Measurements from ENCODE around the gene MEI1.

DNA sequence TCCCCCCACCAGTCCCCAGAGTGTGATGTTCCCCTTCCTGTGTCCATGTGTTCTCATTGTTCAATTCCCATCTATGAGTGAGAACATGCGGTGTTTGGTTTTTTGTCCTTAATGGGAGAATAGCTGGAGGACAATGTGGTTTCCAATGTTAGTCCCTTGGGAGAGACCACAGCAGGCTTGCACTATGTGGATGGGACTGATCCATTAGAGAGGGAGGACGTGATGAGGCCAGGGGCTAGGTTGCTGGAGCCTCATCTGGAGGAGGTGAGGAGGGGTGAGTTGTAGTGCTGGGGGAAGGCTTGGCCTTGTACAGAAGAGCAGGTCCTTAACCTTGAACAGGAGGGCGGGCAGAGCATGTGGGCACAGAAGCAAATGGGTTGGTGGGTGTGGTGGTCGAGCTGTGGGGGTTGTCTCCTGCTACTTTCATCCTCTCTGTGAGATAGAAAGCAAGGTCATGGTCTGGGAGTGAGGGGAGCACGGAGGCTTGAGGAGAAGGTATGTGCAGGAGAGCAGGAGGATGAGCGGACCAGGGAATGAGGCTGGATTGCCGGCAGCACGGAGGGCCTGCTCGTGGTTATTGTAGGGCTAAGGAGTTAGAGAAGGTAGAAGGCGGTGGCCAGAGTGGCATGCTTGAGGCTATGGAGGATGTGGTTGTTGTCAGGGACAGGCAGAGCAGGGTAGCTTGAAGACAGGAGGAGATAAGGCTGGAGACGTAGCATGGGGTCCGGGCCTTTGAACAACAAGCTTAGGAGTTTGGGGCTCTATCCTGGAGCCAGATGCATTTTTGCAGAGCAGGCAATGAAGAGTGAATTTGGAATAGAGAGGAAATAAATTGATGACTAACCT is 122.4 kb downstream of the MEI1 start:
- TF ChIP-seq, protein P1, sequence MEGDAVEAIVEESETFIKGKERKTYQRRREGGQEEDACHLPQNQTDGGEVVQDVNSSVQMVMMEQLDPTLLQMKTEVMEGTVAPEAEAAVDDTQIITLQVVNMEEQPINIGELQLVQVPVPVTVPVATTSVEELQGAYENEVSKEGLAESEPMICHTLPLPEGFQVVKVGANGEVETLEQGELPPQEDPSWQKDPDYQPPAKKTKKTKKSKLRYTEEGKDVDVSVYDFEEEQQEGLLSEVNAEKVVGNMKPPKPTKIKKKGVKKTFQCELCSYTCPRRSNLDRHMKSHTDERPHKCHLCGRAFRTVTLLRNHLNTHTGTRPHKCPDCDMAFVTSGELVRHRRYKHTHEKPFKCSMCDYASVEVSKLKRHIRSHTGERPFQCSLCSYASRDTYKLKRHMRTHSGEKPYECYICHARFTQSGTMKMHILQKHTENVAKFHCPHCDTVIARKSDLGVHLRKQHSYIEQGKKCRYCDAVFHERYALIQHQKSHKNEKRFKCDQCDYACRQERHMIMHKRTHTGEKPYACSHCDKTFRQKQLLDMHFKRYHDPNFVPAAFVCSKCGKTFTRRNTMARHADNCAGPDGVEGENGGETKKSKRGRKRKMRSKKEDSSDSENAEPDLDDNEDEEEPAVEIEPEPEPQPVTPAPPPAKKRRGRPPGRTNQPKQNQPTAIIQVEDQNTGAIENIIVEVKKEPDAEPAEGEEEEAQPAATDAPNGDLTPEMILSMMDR (IDR thresholded peaks at IDR 0.05), result no peak
- TF ChIP-seq POLR2AphosphoS5 (IDR thresholded peaks at IDR 0.05; ENCODE audit: low read depth, low read length), result no peak

Measured in Panc1 (cell line).